Measurements from ENCODE around the gene DHTKD1. TPM values are rescaled to one million over a fixed set of nuclear protein-coding genes. Genes with fewer than 3 reads are reported as not detected.
"Not testable (repeated sequence)": the region's sequence is repeated elsewhere in the genome, so short reads cannot be mapped to it uniquely, and the experiment has no call there.

The DHTKD1 gene
- total RNA-seq, 2 experiments from 2014 or later: 19.8 to 20.2 TPM

GRCh38 chr10:12081470-12081869 lies 12.7 kb downstream of the DHTKD1 start:
- H3K9me3 Mint-ChIP-seq: no peaks in the 10 kb centered on the region
- H3K27ac Mint-ChIP-seq: no peak overlapping the region
- DNase-seq: no peak
- H3K27me3 Mint-ChIP-seq: no peaks in the 10 kb centered on the region
- peaks cover 14% of the 10 kb centered on the region for H3K36me3 Mint-ChIP-seq (ENCODE audit: low read depth)
- POLR2A ChIA-PET: no interaction called here
- H3K4me1 Mint-ChIP-seq: no peaks in the 10 kb centered on the region
- CTCF ChIA-PET: no interaction called here
- no peak overlapping the region for H3K4me3 Mint-ChIP-seq

GRCh38 chr10:12081879-12082557 lies 13.3 kb downstream of the DHTKD1 start:
- DNase-seq: no peak
- CTCF ChIA-PET: interaction anchor here (1.1 kb wide), 1 partner anchor 10 kb away, joined by 3 read pairs; no protein-coding TSS in a partner anchor
- Mint-ChIP-seq H3K27ac (no peak overlapping the region), H3K4me3 (no peak overlapping the region), H3K4me1 (no peaks in the 10 kb centered on the region), H3K36me3 (ENCODE audit: low read depth) (peaks cover 18% of the 10 kb centered on the region), H3K27me3 (no peaks in the 10 kb centered on the region), H3K9me3 (no peaks in the 10 kb centered on the region)
- POLR2A ChIA-PET: no interaction called here

- Mint-ChIP-seq H3K27ac (no peak overlapping the region), H3K4me1 (peaks cover 2% of the 10 kb centered on the region), H3K9me3 (no peaks in the 10 kb centered on the region), H3K27me3 (no peaks in the 10 kb centered on the region), H3K4me3 (no peak overlapping the region), H3K36me3 (ENCODE audit: low read depth) (peaks cover 50% of the 10 kb centered on the region)
- POLR2A ChIA-PET: no interaction called here
- no peak for DNase-seq
- CTCF ChIA-PET: interaction anchor here (1.3 to 1.5 kb wide), 2 partner anchors 15 to 16 kb away, joined by 3 read pairs; no protein-coding TSS in a partner anchor
Measured at GRCh38 chr10:12088919-12089318, 20.2 kb downstream of the DHTKD1 start.

- H3K27me3 Mint-ChIP-seq: no peaks in the 10 kb centered on the region
- no peak overlapping the region for H3K4me3 Mint-ChIP-seq
- DNase-seq: no peak
- peaks cover 2% of the 10 kb centered on the region for H3K4me1 Mint-ChIP-seq
- peaks cover 51% of the 10 kb centered on the region for H3K36me3 Mint-ChIP-seq (ENCODE audit: low read depth)
- ChIA-PET POLR2A (no interaction called here), CTCF (interaction anchor here (0.7 kb wide), 1 partner anchor 34 kb away, joined by 4 read pairs; no protein-coding TSS in a partner anchor)
- H3K27ac Mint-ChIP-seq: no peak overlapping the region
- H3K9me3 Mint-ChIP-seq: no peaks in the 10 kb centered on the region
Measured at GRCh38 chr10:12091421-12091820, 22.7 kb downstream of the DHTKD1 start.

- CTCF ChIA-PET: interaction anchor here (1.0 kb wide), 1 partner anchor 11 kb away, joined by 3 read pairs; no protein-coding TSS in a partner anchor
- peaks cover 45% of the 10 kb centered on the region for H3K36me3 Mint-ChIP-seq (ENCODE audit: low read depth)
- H3K27me3 Mint-ChIP-seq, H3K4me1 Mint-ChIP-seq, H3K9me3 Mint-ChIP-seq, POLR2A ChIA-PET, H3K4me3 Mint-ChIP-seq, DNase-seq, H3K27ac Mint-ChIP-seq: not testable (repeated sequence)
Measured at GRCh38 chr10:12097361-12097760, 28.6 kb downstream of the DHTKD1 start.

- Mint-ChIP-seq H3K4me1 (no peaks in the 10 kb centered on the region), H3K27ac (no peak overlapping the region), H3K9me3 (no peaks in the 10 kb centered on the region), H3K4me3 (no peak overlapping the region), H3K27me3 (no peaks in the 10 kb centered on the region), H3K36me3 (ENCODE audit: low read depth) (peaks cover 42% of the 10 kb centered on the region)
- no peak for DNase-seq
- CTCF ChIA-PET: interaction anchor here (0.6 to 1.0 kb wide), 2 partner anchors 11 to 43 kb away, joined by 3 read pairs; no protein-coding TSS in a partner anchor
- POLR2A ChIA-PET: no interaction called here
Measured at GRCh38 chr10:12097791-12098190, 29.0 kb downstream of the DHTKD1 start.

DNA sequence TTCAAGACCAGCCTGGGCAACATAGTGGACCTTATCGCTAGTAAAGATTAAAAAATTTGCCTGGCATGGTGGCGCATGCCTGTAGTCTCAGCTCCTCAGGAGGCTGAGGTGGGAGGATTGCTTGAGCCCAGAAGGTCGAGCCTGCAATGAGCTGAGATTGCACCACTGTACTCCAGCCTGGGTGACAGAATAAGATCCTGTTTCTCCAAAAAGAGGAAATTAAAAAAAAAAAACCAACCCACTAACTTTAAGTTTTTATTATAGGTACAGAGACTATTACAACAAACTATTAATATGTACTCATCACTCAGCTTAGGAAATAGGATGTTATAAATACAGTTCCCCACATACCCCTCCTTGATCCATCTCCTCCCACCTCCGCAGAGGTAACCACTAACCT lies 30.2 kb downstream of the DHTKD1 start:
- H3K4me1 Mint-ChIP-seq: no peaks in the 10 kb centered on the region
- no peak for DNase-seq
- no peak overlapping the region for H3K27ac Mint-ChIP-seq
- H3K27me3 Mint-ChIP-seq: no peaks in the 10 kb centered on the region
- H3K9me3 Mint-ChIP-seq: no peaks in the 10 kb centered on the region
- ChIA-PET CTCF (interaction anchor here (0.6 to 1.0 kb wide), 3 partner anchors 28 to 823 kb away, joined by 3 to 5 read pairs (median 3); no protein-coding TSS in a partner anchor), POLR2A (no interaction called here)
- no peak overlapping the region for H3K4me3 Mint-ChIP-seq
- H3K36me3 Mint-ChIP-seq (ENCODE audit: low read depth): peaks cover 39% of the 10 kb centered on the region

- ChIA-PET POLR2A (no interaction called here), CTCF (interaction anchor here (1.1 kb wide), 1 partner anchor 66 kb away, joined by 3 read pairs; no protein-coding TSS in a partner anchor)
- H3K4me3 Mint-ChIP-seq: no peak overlapping the region
- no peak overlapping the region for H3K27ac Mint-ChIP-seq
- DNase-seq: no peak
- H3K36me3 Mint-ChIP-seq (ENCODE audit: low read depth): peaks cover 46% of the 10 kb centered on the region
- no peaks in the 10 kb centered on the region for H3K9me3 Mint-ChIP-seq
- H3K4me1 Mint-ChIP-seq: no peaks in the 10 kb centered on the region
- H3K27me3 Mint-ChIP-seq: no peaks in the 10 kb centered on the region
Measured at GRCh38 chr10:12103802-12104201, 35.0 kb downstream of the DHTKD1 start.

DNA sequence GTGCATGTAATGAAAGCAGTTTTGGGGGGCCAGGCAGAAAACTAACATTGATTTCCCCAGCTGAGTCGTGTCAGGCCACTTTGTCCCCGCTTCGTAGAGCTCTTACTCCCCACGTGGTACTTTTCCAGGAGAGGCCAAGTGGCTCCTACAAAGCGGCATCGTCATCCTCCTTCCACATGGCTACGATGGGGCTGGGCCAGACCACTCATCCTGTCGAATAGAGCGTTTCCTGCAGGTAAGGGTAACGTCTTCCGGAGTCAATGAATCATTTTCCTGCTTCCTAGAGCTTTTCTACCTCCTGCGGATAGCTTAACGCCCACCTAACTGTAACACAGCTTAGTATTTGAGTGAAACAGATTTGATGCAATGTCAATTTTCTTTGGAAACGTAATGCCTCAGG lies 39.0 kb downstream of the DHTKD1 start:
- Mint-ChIP-seq H3K9me3 (no peaks in the 10 kb centered on the region), H3K27ac (no peak overlapping the region), H3K36me3 (ENCODE audit: low read depth) (peaks cover 42% of the 10 kb centered on the region), H3K27me3 (no peaks in the 10 kb centered on the region), H3K4me3 (no peak overlapping the region), H3K4me1 (peaks cover 11% of the 10 kb centered on the region)
- ChIA-PET POLR2A (no interaction called here), CTCF (interaction anchor here (0.8 to 1.0 kb wide), 2 partner anchors 15 to 16 kb away, joined by 3 read pairs; no protein-coding TSS in a partner anchor)
- no peak for DNase-seq

DNA sequence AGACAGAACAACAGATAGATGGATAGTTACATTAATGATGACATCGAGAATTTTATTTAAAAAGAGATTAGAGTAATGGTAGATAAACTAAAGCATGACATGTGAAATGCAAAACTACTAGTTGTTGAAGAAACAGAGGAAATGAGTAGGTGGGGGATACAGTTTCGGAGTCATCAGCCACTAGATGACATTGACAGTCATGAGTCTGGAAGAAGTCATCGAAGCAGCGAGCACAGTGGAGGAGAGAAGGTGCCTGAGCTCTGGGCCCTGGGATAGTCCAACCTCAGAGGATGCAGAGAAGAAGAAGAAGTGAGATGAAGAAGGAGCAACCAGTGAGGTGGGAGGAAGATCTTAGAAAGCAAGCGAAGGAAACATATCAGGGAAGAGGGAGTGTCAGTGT lies 40.5 kb downstream of the DHTKD1 start:
- Mint-ChIP-seq H3K4me1 (peaks cover 18% of the 10 kb centered on the region), H3K36me3 (ENCODE audit: low read depth) (peaks cover 34% of the 10 kb centered on the region), H3K27ac (no peak overlapping the region), H3K9me3 (no peaks in the 10 kb centered on the region), H3K27me3 (no peaks in the 10 kb centered on the region), H3K4me3 (no peak overlapping the region)
- no peak for DNase-seq
- ChIA-PET POLR2A (no interaction called here), CTCF (interaction anchor here (1.3 to 1.5 kb wide), 3 partner anchors 11 to 16 kb away, joined by 3 to 4 read pairs (median 3); no protein-coding TSS in a partner anchor)

DNA sequence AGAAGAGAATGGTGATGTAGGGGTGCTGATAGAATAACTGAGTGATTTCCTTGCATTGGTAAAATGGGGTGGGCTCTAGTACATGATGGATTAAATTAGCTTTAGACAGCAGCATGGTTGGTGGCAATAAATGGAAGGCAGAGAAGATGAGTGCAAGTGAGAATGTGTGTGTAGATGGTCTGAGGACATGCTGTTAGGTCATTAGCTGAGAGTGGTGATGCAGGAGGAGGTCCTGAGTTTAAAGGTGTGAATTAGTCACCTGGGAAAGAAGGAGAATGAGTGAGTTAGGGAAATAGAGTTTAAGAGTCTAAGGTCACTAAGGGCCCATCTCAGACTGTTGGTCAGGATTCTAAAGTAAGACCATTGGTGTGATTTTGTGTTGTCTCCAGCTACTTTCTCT lies 42.8 kb downstream of the DHTKD1 start:
- peaks cover 35% of the 10 kb centered on the region for H3K36me3 Mint-ChIP-seq (ENCODE audit: low read depth)
- ChIA-PET POLR2A (no interaction called here), CTCF (interaction anchor here (0.9 to 1.7 kb wide), 3 partner anchors 11 to 346 kb away, joined by 3 read pairs; no protein-coding TSS in a partner anchor)
- H3K4me3 Mint-ChIP-seq: no peak overlapping the region
- peaks cover 23% of the 10 kb centered on the region for H3K4me1 Mint-ChIP-seq
- no peaks in the 10 kb centered on the region for H3K27me3 Mint-ChIP-seq
- peak overlapping the region; percentile 22 for H3K27ac Mint-ChIP-seq
- H3K9me3 Mint-ChIP-seq: no peaks in the 10 kb centered on the region
- no peak for DNase-seq

GRCh38 chr10:12113627-12114026 lies 44.9 kb downstream of the DHTKD1 start:
- H3K27ac Mint-ChIP-seq: no peak overlapping the region
- CTCF ChIA-PET: interaction anchor here (0.5 to 1.0 kb wide), 2 partner anchors 22 to 35 kb away, joined by 3 read pairs; no protein-coding TSS in a partner anchor
- H3K4me3 Mint-ChIP-seq: no peak overlapping the region
- DNase-seq: no peak
- peaks cover 23% of the 10 kb centered on the region for H3K4me1 Mint-ChIP-seq
- POLR2A ChIA-PET: no interaction called here
- H3K36me3 Mint-ChIP-seq (ENCODE audit: low read depth): peaks cover 37% of the 10 kb centered on the region
- no peaks in the 10 kb centered on the region for H3K27me3 Mint-ChIP-seq
- H3K9me3 Mint-ChIP-seq: no peaks in the 10 kb centered on the region

DNA sequence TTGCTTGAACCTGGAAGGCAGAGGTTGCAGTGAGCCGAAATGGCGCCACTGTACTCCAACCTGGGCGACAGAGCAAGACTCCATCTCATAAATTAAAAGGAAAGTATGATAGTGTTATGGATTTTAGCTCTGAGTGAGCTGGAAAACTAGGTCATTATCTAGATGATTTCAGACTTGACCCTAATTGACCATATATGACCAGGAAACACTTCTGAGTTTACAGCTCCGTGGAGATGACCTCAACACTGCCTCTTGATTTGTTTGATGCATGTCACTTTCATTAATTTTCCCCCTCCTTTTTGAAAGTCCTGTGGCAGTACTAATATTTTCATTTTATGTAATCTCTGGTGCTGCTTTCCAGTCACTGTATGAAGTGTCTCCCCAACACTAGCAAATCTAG lies 52.9 kb downstream of the DHTKD1 start:
- Mint-ChIP-seq H3K36me3 (ENCODE audit: low read depth) (peaks cover 50% of the 10 kb centered on the region), H3K4me1 (peaks cover 25% of the 10 kb centered on the region), H3K27ac (peak overlapping the region; percentile 82), H3K27me3 (no peaks in the 10 kb centered on the region), H3K4me3 (no peak overlapping the region), H3K9me3 (no peaks in the 10 kb centered on the region)
- no peak for DNase-seq
- ChIA-PET POLR2A (interaction anchor here (0.6 kb wide), 1 partner anchor 26 kb away, joined by 4 read pairs; no protein-coding TSS in a partner anchor), CTCF (interaction anchor here (1.2 to 2.0 kb wide), 2 partner anchors 10 to 15 kb away, joined by 3 to 7 read pairs; no protein-coding TSS in a partner anchor)

All from activated CD4-positive, alpha-beta T cell treated with anti-CD3 and anti-CD28 coated beads, Interleukin-2, amount 10 ng/mL, durations not matched to agents 7 days and 5 days (primary cell).